ENCODE measurements around the gene XYLB. TPM values are rescaled to one million over a fixed set of nuclear protein-coding genes. Genes with fewer than 3 reads are reported as not detected.
A peak's percentile ranks its signal among the peaks of the same experiment; 100 is the strongest.
"Not testable (repeated sequence)": the region's sequence is repeated elsewhere in the genome, so short reads cannot be mapped to it uniquely, and the experiment has no call there.

XYLB gene
- total RNA-seq, 1 experiment from 2014 or later: 2.2 TPM

DNA sequence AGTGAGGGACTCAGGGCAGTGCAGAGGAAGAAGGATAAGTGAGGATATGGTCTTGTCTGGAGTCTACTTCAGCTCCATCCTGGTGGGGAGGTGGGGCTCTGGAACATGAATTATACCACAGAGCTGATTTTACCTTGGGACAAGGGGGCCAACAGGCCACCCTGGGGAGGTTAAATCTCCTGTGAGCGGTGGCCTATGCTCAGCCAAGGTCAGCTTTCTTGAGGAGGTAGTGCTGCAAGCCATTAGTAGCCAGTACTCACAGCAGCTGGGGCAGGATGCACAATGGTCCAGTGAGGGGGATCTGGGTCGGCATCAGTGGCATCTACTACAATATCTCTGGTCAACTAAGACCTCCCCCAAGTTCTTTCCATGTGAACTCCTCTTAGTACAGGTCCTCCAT is 49.7 kb downstream of the XYLB start:
- DNase-seq (ENCODE audit: low read depth): no peak

DNA sequence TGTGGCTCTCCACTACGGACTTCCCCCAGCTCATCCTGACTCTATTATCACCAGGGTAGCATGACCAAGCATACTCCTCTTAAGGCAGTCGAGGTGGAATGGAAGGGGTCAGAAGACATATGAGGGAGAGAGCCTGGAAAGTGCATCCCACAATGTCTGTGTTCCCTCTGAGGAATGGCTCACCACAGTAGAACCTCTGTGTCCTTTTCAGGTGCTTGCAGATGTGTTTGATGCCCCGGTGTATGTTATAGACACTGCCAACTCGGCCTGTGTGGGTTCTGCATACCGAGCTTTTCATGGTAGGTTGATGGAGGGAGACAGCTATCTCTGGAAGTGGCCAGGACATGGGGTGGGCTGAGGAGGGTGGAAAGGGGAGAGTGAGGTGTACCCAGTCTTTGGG is 50.3 kb downstream of the XYLB start:
- DNase-seq (ENCODE audit: low read depth): no peak

DNA sequence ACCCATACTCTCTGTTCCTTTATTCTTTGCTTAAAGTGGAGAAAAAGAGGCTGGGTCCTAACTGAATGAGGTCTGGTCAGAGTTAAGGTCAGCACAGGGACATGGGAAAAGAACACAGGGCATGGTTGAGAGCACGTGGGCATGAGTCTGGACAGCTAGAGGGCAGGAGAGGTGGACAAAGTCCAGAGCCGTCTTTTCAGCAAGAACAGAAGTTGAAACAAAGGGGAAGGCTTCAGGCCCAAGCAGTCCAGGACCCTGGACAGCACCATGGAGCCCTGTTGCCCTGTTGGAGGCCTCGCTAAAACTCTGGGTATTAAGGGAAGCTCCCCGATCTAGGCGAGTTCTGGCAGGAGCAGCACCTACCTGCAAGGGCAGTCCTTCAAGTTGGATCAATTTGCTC is 50.7 kb downstream of the XYLB start:
- peak; percentile 20 for DNase-seq (ENCODE audit: low read depth)

GRCh38 chr3:38401246-38401962 is 54.8 kb downstream of the XYLB start:
- no peak for DNase-seq (ENCODE audit: low read depth)

DNA sequence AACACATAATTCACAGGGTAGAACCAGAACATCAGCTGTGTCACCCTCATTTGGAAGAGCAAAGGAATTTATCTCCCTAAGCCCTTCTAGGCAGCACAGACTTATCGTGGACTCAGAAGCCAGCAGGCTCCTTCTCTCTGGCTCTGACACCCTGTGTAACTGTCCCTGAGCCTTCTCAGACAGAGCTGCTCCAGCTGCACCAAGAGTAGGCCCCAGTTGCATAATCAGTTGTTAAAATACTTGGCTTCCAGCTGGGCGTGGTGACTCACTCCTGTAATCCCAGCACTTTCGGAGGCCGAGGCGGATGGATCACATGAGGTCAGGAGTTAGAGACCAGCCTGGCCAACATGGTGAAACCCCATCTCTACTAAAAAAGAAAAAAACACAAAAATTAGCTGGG is 57.7 kb downstream of the XYLB start:
- peak; percentile 46 for DNase-seq (ENCODE audit: low read depth)

DNA sequence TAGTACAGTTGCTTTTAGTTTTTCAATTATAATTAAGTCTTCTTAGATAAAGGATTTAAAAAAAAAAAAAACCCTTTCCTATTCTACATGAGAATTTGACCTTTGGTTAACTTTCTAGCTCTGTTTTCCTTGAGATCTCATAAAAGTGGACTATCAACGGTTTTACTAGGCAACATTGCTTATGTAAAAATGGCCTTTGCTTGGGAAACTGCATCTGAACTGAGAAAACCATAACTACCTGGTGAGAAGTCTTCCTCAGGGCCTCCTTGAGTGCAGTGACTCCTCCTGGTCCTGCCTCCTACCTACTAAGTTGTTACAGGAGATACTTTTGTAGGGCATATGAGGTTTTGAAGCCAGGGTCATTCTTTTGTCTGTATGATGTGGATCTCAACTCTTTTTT is 65.0 kb downstream of the XYLB start:
- DNase-seq (ENCODE audit: low read depth): peak; percentile 6

DNA sequence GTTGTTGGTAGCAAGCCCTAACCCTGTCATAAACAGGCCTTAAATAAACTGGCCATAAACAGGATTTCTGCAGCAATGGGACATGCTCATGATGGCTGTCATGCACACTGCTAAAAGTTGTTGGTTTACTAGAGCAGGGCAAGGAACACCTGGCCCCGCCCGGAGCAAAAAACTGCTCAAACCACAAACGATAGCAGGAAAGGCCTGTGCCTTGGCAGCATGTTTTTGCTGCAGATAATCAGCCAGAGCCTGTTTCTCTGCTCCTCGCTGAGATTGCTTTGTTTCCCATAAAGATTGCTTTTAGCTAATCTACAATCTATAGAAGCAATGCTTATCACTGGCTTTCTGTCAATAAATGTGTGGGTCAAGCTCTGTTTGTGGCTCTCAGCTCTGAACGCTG is 74.2 kb downstream of the XYLB start:
- DNase-seq (ENCODE audit: low read depth): not testable (repeated sequence)

GRCh38 chr3:38421679-38422336 is 75.2 kb downstream of the XYLB start:
- DNase-seq (ENCODE audit: low read depth): no peak

DNA sequence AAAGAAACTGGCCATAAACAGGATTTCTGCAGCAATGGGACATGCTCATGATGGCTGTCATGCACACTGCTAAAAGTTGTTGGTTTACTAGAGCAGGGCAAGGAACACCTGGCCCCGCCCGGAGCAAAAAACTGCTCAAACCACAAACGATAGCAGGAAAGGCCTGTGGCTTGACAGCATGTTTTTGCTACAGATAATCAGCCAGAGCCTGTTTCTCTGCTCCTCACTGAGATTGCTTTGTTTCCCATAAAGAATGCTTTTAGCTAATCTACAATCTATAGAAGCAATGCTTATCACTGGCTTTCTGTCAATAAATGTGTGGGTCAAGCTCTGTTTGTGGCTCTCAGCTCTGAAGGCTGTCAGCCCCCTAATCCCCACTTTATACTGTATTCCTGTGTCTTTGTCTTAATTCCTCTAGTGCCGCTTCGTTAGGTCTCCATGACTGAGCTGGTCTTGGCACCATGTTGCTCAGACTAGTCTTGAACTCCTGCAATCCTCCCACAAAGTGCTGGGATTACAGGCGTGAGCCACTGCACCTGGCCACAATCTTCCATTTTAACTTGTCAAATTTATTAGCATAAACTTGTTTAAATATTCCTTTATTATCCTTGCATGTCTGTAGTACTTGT is 80.3 kb downstream of the XYLB start:
- DNase-seq (ENCODE audit: low read depth): not testable (repeated sequence)

DNA sequence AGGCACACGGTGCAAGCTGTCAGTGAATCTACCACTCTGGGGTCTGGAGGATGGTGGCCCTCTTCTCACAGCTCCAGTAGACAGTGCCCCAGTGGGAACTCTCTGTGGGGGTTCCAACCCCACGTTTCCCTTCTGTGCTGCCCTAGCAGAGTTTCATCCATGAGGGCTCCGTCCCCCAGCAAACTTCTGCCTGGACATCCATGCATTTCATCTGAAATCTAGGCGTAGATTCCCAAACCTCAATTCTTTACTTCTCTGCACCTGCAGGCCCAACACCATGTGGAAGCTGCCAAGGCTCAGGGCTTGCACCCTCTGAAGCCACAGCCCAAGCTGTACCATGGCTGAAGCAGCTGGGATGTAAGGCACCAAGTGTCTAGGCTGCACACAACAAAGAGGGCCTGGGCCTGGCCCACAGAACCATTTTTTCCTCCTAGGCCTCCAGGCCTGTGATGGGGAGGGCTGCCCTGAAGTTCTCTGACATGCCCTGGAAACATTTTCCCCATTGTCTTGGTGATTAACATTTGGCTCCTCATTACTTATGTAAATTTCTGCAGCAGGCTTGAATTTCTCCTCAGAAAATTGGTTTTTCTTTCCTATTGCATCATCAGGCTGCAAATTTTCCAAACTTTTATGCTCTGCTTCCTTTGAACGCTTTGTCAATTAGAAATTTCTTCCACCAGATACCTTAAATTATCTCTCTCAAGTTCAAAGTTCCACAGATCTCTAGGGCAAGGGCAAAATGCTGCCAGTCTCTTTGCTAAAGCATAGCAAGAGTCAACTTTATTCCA is 86.5 kb downstream of the XYLB start:
- not testable (repeated sequence) for DNase-seq (ENCODE audit: low read depth)

GRCh38 chr3:38433661-38434060 is 87.1 kb downstream of the XYLB start:
- DNase-seq (ENCODE audit: low read depth): not testable (repeated sequence)

DNA sequence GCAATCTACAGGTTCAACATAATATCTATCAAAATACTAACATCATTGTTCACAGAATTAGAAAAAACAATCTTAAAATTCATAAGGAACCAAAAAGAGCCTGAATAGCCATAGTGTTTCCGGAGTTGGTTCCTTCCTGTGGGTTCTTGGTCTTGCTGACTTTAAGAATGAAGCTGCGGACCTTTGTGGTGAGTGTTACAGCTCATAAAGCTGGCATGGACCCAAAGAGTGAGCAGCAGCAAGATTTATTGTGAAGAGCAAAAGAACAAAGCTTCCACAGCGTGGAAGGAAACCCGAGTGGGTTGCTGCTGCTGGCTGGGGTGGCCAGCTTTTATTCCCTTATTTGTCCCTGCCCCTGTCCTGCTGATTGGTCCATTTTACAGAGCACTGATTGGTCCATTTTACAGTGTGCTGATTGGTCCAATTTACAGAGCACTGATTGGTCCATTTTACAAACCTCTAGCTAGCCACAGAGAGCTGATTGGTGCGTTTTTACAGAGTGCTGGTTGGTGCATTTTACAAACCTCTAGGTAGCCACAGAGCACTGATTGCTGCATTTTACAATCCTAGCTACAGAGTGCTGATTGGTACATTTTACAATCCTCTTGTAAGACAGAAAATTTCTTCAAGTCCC is 92.0 kb downstream of the XYLB start:
- DNase-seq (ENCODE audit: low read depth): peak; percentile 71

GRCh38 chr3:38443205-38443604 is 96.6 kb downstream of the XYLB start:
- not testable (repeated sequence) for DNase-seq (ENCODE audit: low read depth)

DNA sequence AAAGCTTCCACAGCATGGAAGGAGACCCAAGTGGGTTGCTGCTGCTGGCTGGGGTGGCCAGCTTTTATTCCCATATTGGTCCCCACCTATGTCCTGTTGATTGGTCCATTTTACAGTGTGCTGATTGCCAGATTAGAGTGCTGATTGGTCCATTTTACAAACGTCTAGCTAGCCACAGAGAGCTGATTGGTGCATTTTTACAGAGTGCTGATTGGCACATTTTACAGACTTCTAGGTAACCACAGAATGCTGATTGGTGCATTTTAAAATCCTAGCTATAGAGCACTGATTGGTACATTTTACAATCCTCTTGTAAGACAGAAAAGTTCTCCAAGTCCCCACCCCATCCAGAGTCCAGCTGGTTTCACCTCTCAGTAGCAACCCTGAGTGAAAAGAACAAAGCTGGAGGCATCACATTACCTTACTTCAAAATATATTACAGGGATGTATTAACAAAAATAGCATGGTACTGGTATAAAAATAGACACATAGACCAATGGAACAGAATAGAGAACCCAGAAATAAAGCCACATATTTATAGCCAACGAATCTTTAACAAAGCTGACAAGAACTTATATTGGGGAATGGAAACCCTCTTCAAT is 99.6 kb downstream of the XYLB start:
- DNase-seq (ENCODE audit: low read depth): no peak

- no peak for DNase-seq (ENCODE audit: low read depth)
Measured at GRCh38 chr3:38446812-38447211, 100.2 kb downstream of the XYLB start.

- no peak for DNase-seq (ENCODE audit: low read depth)
Measured at GRCh38 chr3:38450853-38451252, 104.3 kb downstream of the XYLB start.

GRCh38 chr3:38453075-38453912 is 106.7 kb downstream of the XYLB start, which contains the start of gene ACVR2B:
Gene ACVR2B, plus strand, starts transcription at chr3:38453890. Its CDS starts 433 bp downstream, at chr3:38454323.
- peak; percentile 62 for DNase-seq (ENCODE audit: low read depth)

DNA sequence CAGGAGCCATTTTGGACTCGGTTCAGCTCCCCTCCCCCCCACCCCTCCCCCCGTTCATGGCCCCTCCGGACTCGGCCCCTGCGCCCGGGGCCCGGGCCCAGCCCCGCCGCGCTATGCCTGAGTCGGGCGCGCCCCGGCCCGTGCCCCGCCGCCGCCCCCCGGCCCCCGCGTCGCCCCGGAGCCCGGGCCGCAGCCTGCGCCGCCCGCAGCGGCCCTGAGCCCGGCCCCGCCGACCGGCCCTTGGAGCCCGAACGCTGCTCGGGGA is 107.3 kb downstream of the XYLB start:
- no peak for DNase-seq (ENCODE audit: low read depth)

DNA sequence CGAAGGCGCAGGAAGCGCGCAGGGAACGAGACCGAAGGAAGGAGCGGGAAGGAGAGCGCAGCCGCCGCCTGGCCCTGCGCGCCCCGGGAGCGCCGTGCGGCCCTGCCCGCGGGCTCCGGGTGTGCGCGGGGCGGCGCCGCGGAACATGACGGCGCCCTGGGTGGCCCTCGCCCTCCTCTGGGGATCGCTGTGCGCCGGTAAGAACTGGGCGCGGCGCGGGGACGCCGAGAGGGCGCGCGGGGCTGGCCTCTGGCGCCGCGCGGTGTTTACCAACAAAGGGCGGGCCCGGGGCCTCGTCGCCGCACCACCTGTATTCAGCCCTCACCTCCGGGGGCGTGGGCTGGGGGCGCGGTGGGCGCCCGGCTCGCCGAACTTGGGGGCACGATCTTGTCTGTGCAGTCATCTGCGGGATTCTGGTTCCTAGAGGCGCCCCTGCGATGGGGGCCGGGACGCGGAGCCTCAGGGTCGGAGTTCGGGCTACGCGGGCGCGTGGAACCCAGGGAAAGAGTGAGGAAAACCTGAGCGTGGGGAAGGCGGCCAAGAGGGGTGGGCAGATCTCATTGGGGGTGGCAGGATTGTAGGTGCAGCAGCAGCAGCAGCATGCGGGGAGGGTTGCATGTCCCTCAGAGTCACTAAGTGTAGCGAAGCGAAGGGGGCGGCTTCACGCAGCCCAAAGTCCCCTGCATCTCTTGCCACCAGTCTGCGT is 107.7 kb downstream of the XYLB start:
- DNase-seq (ENCODE audit: low read depth): peak; percentile 12
